ENCODE results near the gene COMT. TPM values are rescaled to one million over a fixed set of nuclear protein-coding genes. Genes with fewer than 3 reads are reported as not detected.

Gene COMT
- total and polyA plus RNA-seq, 9 of the 15 experiments (the other 6 are each of a cell fraction or from before 2014, with no cell fraction given): 12.5 to 351 (median 155) TPM

DNA sequence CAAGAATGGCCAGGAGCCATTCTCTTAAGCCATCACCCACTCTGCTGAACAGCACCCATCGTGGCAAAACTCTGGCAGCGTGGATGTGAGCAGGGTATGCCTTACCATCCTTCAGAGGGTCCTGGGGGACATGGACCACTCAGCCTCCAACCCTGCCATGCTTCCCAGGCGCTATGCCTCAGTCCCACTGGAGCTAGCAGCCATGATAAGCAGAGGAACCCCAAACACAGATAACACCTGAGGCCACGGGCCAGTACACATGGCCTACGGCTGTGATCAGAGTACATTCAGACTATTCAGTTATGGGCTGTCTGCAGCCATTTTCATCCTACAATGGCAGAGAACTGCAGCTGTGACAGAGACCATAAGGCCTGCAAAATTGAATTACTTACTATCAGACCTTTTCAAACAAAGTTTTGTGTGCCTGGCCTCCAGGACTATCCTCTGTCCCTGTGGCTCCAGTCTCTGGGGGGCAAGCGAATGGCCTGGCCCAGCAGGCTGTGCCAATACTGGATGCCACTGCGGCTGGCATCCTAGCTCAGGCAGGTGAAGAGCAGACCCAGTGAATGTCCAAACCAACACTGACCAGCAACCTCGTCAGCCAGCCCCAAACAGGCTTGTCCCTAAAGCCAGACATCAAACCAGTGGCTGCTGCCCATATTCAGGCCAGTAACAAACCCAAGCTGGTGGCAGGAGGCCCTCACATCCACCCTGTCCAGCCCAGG, 68.2 kb downstream of the COMT start (continued):
- TF ChIP-seq, protein P1, sequence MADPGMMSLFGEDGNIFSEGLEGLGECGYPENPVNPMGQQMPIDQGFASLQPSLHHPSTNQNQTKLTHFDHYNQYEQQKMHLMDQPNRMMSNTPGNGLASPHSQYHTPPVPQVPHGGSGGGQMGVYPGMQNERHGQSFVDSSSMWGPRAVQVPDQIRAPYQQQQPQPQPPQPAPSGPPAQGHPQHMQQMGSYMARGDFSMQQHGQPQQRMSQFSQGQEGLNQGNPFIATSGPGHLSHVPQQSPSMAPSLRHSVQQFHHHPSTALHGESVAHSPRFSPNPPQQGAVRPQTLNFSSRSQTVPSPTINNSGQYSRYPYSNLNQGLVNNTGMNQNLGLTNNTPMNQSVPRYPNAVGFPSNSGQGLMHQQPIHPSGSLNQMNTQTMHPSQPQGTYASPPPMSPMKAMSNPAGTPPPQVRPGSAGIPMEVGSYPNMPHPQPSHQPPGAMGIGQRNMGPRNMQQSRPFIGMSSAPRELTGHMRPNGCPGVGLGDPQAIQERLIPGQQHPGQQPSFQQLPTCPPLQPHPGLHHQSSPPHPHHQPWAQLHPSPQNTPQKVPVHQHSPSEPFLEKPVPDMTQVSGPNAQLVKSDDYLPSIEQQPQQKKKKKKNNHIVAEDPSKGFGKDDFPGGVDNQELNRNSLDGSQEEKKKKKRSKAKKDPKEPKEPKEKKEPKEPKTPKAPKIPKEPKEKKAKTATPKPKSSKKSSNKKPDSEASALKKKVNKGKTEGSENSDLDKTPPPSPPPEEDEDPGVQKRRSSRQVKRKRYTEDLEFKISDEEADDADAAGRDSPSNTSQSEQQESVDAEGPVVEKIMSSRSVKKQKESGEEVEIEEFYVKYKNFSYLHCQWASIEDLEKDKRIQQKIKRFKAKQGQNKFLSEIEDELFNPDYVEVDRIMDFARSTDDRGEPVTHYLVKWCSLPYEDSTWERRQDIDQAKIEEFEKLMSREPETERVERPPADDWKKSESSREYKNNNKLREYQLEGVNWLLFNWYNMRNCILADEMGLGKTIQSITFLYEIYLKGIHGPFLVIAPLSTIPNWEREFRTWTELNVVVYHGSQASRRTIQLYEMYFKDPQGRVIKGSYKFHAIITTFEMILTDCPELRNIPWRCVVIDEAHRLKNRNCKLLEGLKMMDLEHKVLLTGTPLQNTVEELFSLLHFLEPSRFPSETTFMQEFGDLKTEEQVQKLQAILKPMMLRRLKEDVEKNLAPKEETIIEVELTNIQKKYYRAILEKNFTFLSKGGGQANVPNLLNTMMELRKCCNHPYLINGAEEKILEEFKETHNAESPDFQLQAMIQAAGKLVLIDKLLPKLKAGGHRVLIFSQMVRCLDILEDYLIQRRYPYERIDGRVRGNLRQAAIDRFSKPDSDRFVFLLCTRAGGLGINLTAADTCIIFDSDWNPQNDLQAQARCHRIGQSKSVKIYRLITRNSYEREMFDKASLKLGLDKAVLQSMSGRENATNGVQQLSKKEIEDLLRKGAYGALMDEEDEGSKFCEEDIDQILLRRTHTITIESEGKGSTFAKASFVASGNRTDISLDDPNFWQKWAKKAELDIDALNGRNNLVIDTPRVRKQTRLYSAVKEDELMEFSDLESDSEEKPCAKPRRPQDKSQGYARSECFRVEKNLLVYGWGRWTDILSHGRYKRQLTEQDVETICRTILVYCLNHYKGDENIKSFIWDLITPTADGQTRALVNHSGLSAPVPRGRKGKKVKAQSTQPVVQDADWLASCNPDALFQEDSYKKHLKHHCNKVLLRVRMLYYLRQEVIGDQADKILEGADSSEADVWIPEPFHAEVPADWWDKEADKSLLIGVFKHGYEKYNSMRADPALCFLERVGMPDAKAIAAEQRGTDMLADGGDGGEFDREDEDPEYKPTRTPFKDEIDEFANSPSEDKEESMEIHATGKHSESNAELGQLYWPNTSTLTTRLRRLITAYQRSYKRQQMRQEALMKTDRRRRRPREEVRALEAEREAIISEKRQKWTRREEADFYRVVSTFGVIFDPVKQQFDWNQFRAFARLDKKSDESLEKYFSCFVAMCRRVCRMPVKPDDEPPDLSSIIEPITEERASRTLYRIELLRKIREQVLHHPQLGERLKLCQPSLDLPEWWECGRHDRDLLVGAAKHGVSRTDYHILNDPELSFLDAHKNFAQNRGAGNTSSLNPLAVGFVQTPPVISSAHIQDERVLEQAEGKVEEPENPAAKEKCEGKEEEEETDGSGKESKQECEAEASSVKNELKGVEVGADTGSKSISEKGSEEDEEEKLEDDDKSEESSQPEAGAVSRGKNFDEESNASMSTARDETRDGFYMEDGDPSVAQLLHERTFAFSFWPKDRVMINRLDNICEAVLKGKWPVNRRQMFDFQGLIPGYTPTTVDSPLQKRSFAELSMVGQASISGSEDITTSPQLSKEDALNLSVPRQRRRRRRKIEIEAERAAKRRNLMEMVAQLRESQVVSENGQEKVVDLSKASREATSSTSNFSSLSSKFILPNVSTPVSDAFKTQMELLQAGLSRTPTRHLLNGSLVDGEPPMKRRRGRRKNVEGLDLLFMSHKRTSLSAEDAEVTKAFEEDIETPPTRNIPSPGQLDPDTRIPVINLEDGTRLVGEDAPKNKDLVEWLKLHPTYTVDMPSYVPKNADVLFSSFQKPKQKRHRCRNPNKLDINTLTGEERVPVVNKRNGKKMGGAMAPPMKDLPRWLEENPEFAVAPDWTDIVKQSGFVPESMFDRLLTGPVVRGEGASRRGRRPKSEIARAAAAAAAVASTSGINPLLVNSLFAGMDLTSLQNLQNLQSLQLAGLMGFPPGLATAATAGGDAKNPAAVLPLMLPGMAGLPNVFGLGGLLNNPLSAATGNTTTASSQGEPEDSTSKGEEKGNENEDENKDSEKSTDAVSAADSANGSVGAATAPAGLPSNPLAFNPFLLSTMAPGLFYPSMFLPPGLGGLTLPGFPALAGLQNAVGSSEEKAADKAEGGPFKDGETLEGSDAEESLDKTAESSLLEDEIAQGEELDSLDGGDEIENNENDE (IDR thresholded peaks at IDR 0.05; ENCODE audit: low read depth, low read length): no peak
- TF ChIP-seq, protein P2, sequence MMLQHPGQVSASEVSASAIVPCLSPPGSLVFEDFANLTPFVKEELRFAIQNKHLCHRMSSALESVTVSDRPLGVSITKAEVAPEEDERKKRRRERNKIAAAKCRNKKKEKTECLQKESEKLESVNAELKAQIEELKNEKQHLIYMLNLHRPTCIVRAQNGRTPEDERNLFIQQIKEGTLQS (IDR thresholded peaks at IDR 0.05): no peak
- TF ChIP-seq, protein P2 (CRISPR knock-in tag; conservative IDR thresholded peaks at IDR 0.05): no peak; the same call in 1 of the 2 replicates
- TF ChIP-seq NR2F6 (CRISPR knock-in tag; IDR thresholded peaks at IDR 0.05): no peak
- TF ChIP-seq DIDO1 (tag; IDR thresholded peaks at IDR 0.05; ENCODE audit: low read depth): 0 out of 2 replicates have a peak, but pooled peaks have one; percentile 18
- TF ChIP-seq, protein P3, sequence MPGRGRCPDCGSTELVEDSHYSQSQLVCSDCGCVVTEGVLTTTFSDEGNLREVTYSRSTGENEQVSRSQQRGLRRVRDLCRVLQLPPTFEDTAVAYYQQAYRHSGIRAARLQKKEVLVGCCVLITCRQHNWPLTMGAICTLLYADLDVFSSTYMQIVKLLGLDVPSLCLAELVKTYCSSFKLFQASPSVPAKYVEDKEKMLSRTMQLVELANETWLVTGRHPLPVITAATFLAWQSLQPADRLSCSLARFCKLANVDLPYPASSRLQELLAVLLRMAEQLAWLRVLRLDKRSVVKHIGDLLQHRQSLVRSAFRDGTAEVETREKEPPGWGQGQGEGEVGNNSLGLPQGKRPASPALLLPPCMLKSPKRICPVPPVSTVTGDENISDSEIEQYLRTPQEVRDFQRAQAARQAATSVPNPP (IDR thresholded peaks at IDR 0.05; ENCODE audit: borderline replicate concordance, insufficient read depth, insufficient read length): no peak
- TF ChIP-seq PRMT5 (CRISPR knock-in tag; IDR thresholded peaks at IDR 0.05): no peak
- TF ChIP-seq, protein P4, sequence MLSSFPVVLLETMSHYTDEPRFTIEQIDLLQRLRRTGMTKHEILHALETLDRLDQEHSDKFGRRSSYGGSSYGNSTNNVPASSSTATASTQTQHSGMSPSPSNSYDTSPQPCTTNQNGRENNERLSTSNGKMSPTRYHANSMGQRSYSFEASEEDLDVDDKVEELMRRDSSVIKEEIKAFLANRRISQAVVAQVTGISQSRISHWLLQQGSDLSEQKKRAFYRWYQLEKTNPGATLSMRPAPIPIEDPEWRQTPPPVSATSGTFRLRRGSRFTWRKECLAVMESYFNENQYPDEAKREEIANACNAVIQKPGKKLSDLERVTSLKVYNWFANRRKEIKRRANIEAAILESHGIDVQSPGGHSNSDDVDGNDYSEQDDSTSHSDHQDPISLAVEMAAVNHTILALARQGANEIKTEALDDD (IDR thresholded peaks at IDR 0.05): no peak
- peak; percentile 19; the same call in 1 of the 2 replicates for TF ChIP-seq EP300 (IDR thresholded peaks at IDR 0.05; ENCODE audit: low read length)
- no peak for TF ChIP-seq CHD2 (IDR thresholded peaks at IDR 0.05; ENCODE audit: low read depth, low read length)
- no peak for TF ChIP-seq GABPB2 (CRISPR knock-in tag; conservative IDR thresholded peaks at IDR 0.05)
- TF ChIP-seq, protein P5, sequence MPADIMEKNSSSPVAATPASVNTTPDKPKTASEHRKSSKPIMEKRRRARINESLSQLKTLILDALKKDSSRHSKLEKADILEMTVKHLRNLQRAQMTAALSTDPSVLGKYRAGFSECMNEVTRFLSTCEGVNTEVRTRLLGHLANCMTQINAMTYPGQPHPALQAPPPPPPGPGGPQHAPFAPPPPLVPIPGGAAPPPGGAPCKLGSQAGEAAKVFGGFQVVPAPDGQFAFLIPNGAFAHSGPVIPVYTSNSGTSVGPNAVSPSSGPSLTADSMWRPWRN (IDR thresholded peaks at IDR 0.05; ENCODE audit: low read depth): no peak
